K562 (cell line): Measurements from ENCODE around the gene PBX2. TPM values are rescaled to one million over a fixed set of nuclear protein-coding genes. Genes with fewer than 3 reads are reported as not detected.

Experiments
- DNMT1 ChIP-seq: fragments of 450-650 bp; IDR thresholded peaks from 2 replicates; pipeline ENCODE4 v1.6.1; 2016; ENCODE audit warnings: antibody characterized with exemption, mild to moderate bottlenecking
- FOXK1 ChIP-seq: sonication (generic); formaldehyde crosslinking; IDR thresholded peaks from 2 replicates; pipeline ENCODE4 v1.8.0; 2022; ENCODE audit warnings: missing genetic modification reagents, mild to moderate bottlenecking, borderline replicate concordance
- HMG20A ChIP-seq: fragments of 450-650 bp; formaldehyde crosslinking; conservative IDR thresholded peaks from 2 replicates; pipeline ENCODE4 v1.4.0; 2020; ENCODE audit warnings: mild to moderate bottlenecking, mixed read lengths
- HNRNPUL1 ChIP-seq: fragments of 200-400 bp; formaldehyde crosslinking; IDR thresholded peaks from 2 replicates; pipeline ENCODE4 v1.6.1; 2017; ENCODE audit warnings: low read length
- MAZ ChIP-seq, 2 experiments: fragments of 450-650 bp in 1 of 2; sonication (generic) in 1 of 2; formaldehyde crosslinking; IDR thresholded peaks in 1 of 2; conservative IDR thresholded peaks in 1 of 2; 2 replicates each; pipeline versions ENCODE4 v1.4.0 to v1.5.0; 2020; ENCODE audit warnings: mild to moderate bottlenecking in 1 of 2, missing genetic modification reagents in 1 of 2
- MCM7 ChIP-seq, 2 experiments: fragments of 450-650 bp; IDR thresholded peaks; 2 replicates each; pipeline ENCODE4 v1.6.1; 2016 to 2018
- MEIS2 ChIP-seq: fragments of 450-650 bp; IDR thresholded peaks from 2 replicates; pipeline ENCODE4 v1.6.1; 2014; ENCODE audit warnings: mild to moderate bottlenecking; ENCODE audit not compliant: partially characterized antibody
- MIER1 ChIP-seq: fragments of 450-650 bp; IDR thresholded peaks from 2 replicates; pipeline ENCODE4 v1.6.1; 2016; ENCODE audit warnings: antibody characterized with exemption, mild to moderate bottlenecking, low read depth
- NFRKB ChIP-seq: fragments of 450-650 bp; IDR thresholded peaks from 2 replicates; pipeline ENCODE4 v1.6.1; 2016; ENCODE audit warnings: low read depth
- TAF1 ChIP-seq: IDR thresholded peaks from 2 replicates; pipeline ENCODE4 v1.6.1; 2011; ENCODE audit warnings: mild to moderate bottlenecking, low read length, moderate library complexity; ENCODE audit not compliant: insufficient read depth, control insufficient read depth, severe bottlenecking; ENCODE audit errors: extremely low read depth
- TEAD1 ChIP-seq, 2 experiments: fragments of 450-650 bp in 1 of 2; sonication (generic) in 1 of 2; formaldehyde crosslinking; IDR thresholded peaks; 2 replicates each; pipeline versions ENCODE4 v1.4.0 to v1.8.0; 2020 to 2022; ENCODE audit warnings: mild to moderate bottlenecking in 2 of 2, missing genetic modification reagents in 1 of 2
- THRAP3 ChIP-seq: fragments of 450-650 bp; IDR thresholded peaks from 2 replicates; pipeline ENCODE4 v1.6.1; 2016; ENCODE audit warnings: mild to moderate bottlenecking, inconsistent platforms, borderline replicate concordance
- ZKSCAN1 ChIP-seq: fragments of 150-350 bp; IDR thresholded peaks from 2 replicates; pipeline ENCODE4 v1.6.1; 2016; ENCODE audit warnings: low read depth, low read length
- ZNF197 ChIP-seq: fragments of 200-800 bp; sonication (Bioruptor generic); IDR thresholded peaks from 2 replicates; pipeline ENCODE4 v1.6.1; 2016; ENCODE audit warnings: low read depth, missing genetic modification characterization, missing compliant biosample characterization
- ZNF347 ChIP-seq: fragments of 450-650 bp; formaldehyde crosslinking; IDR thresholded peaks from 2 replicates; pipeline ENCODE4 v1.4.0; 2020; ENCODE audit warnings: low read depth, mild to moderate bottlenecking, moderate library complexity
- polyA plus RNA-seq, 8 experiments: library from polyadenylated mRNA; depleted of rRNA in 4 of 8; stranded (reverse) in 5 of 8; unstranded in 3 of 8; fragments of >200 nt; fragmentation: Nextera tagmentation in 2 of 8; fragmentation: Illumina TruSeq in 1 of 8; extraction: Ambion mirVana in 2 of 8; extraction: Trizol in 1 of 8; gene quantifications; 2 replicates each; pipeline versions ENCODE4 v1.2.1 to v1.2.3, GENCODE V29; 2011 to 2014; ENCODE audit warnings: inconsistent platforms in 1 of 8, missing spikeins in 1 of 8
- total RNA-seq, 7 experiments: library from RNA; depleted of rRNA in 6 of 7; stranded (reverse); fragments of >200 nt in 6 of 7; fragmentation: Illumina TruSeq in 2 of 7; extraction: Trizol in 2 of 7; gene quantifications; 2 replicates each; pipeline versions ENCODE4 v1.2.1 to v1.2.3, GENCODE V29; 2011 to 2021; ENCODE audit warnings: low replicate concordance in 1 of 7
- TF ChIP-seq, protein P1 (sequence below): sonication (generic); formaldehyde crosslinking; IDR thresholded peaks from 2 replicates; pipeline ENCODE4 v1.8.0; 2022; ENCODE audit warnings: mild to moderate bottlenecking, missing genetic modification reagents, borderline replicate concordance
- TF ChIP-seq, protein P2 (sequence below): sonication (generic); formaldehyde crosslinking; IDR thresholded peaks from 2 replicates; pipeline ENCODE4 v1.8.0; 2022; ENCODE audit warnings: missing genetic modification reagents, mild to moderate bottlenecking, borderline replicate concordance
- TF ChIP-seq, protein P3 (sequence below): sonication (generic); formaldehyde crosslinking; IDR thresholded peaks from 2 replicates; pipeline ENCODE4 v1.8.0; 2023; ENCODE audit warnings: mild to moderate bottlenecking, missing genetic modification reagents

Gene PBX2
- total and polyA plus RNA-seq, 9 of the 15 experiments (the other 6 are each of a cell fraction or from before 2014, with no cell fraction given), result 1.9 to 134 (median 62.5) TPM

DNA sequence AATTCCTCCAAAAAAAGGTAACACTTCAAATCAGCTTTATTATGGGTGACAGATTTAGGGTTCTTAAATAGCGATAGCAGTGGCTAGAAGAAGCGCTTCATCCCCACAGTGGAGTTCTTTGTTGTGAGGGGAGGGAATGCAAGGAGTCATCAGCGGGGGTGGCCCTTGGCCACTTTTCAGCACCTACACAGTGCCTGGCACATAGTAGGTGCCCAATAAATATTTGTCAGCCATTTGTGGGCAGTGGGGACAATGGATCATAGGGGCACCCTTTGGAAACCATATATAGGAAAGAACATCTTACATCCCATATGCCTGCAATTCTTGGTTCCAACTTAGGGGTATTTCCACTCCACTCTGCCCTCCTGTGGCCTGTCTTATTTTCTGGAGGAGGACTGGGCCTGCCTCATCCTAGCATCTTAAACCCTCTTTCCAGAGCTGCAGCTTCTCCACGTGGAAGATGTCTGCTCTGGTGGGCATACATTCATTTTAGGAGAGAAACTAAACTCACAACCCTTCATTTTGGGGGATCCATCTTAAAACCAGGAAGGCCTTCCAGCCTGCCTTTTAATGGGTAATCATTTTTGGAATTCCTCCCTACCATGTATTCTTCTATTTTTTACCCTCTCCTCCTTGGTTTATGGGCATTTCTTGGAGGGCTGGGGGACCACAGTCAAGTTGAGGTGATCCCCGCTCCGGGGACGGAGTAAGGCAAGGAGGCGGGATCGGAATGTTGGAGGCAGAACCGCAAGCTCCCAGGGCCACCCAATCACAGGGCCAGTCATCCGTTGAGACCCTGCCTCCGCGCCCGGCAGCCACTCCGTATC is 5.0 kb upstream of the PBX2 start (continued):
- TF ChIP-seq, protein P1, sequence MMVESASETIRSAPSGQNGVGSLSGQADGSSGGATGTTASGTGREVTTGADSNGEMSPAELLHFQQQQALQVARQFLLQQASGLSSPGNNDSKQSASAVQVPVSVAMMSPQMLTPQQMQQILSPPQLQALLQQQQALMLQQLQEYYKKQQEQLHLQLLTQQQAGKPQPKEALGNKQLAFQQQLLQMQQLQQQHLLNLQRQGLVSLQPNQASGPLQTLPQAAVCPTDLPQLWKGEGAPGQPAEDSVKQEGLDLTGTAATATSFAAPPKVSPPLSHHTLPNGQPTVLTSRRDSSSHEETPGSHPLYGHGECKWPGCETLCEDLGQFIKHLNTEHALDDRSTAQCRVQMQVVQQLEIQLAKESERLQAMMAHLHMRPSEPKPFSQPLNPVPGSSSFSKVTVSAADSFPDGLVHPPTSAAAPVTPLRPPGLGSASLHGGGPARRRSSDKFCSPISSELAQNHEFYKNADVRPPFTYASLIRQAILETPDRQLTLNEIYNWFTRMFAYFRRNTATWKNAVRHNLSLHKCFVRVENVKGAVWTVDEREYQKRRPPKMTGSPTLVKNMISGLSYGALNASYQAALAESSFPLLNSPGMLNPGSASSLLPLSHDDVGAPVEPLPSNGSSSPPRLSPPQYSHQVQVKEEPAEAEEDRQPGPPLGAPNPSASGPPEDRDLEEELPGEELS (CRISPR knock-in tag), result no peak
- peak; percentile 69; the same call in 1 of the 2 replicates for TF ChIP-seq NFRKB
- no peak for TF ChIP-seq HMG20A
- peak; percentile 84; the same call in 1 of the 2 replicates for TF ChIP-seq HNRNPUL1
- no peak for TF ChIP-seq ZNF347 (CRISPR knock-in tag)
- no peak for TF ChIP-seq ZNF197 (CRISPR knock-in tag)
- TF ChIP-seq, protein P2, sequence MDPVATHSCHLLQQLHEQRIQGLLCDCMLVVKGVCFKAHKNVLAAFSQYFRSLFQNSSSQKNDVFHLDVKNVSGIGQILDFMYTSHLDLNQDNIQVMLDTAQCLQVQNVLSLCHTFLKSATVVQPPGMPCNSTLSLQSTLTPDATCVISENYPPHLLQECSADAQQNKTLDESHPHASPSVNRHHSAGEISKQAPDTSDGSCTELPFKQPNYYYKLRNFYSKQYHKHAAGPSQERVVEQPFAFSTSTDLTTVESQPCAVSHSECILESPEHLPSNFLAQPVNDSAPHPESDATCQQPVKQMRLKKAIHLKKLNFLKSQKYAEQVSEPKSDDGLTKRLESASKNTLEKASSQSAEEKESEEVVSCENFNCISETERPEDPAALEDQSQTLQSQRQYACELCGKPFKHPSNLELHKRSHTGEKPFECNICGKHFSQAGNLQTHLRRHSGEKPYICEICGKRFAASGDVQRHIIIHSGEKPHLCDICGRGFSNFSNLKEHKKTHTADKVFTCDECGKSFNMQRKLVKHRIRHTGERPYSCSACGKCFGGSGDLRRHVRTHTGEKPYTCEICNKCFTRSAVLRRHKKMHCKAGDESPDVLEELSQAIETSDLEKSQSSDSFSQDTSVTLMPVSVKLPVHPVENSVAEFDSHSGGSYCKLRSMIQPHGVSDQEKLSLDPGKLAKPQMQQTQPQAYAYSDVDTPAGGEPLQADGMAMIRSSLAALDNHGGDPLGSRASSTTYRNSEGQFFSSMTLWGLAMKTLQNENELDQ (CRISPR knock-in tag), result 0 out of 2 replicates have a peak, but pooled peaks have one; percentile 29
- no peak for TF ChIP-seq MCM7 (IDR thresholded peaks at IDR 0.05)
- TF ChIP-seq, protein P3, sequence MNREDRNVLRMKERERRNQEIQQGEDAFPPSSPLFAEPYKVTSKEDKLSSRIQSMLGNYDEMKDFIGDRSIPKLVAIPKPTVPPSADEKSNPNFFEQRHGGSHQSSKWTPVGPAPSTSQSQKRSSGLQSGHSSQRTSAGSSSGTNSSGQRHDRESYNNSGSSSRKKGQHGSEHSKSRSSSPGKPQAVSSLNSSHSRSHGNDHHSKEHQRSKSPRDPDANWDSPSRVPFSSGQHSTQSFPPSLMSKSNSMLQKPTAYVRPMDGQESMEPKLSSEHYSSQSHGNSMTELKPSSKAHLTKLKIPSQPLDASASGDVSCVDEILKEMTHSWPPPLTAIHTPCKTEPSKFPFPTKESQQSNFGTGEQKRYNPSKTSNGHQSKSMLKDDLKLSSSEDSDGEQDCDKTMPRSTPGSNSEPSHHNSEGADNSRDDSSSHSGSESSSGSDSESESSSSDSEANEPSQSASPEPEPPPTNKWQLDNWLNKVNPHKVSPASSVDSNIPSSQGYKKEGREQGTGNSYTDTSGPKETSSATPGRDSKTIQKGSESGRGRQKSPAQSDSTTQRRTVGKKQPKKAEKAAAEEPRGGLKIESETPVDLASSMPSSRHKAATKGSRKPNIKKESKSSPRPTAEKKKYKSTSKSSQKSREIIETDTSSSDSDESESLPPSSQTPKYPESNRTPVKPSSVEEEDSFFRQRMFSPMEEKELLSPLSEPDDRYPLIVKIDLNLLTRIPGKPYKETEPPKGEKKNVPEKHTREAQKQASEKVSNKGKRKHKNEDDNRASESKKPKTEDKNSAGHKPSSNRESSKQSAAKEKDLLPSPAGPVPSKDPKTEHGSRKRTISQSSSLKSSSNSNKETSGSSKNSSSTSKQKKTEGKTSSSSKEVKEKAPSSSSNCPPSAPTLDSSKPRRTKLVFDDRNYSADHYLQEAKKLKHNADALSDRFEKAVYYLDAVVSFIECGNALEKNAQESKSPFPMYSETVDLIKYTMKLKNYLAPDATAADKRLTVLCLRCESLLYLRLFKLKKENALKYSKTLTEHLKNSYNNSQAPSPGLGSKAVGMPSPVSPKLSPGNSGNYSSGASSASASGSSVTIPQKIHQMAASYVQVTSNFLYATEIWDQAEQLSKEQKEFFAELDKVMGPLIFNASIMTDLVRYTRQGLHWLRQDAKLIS (CRISPR knock-in tag), result peak; percentile 7; the same call in 1 of the 2 replicates
- TF ChIP-seq DNMT1, result peak; percentile 96
- TF ChIP-seq FOXK1 (CRISPR knock-in tag), result 0 out of 2 replicates have a peak, but pooled peaks have one; percentile 67
- TF ChIP-seq MIER1, result 0 out of 2 replicates have a peak, but pooled peaks have one; percentile 39
- TF ChIP-seq MAZ (CRISPR knock-in tag; conservative IDR thresholded peaks at IDR 0.05 in 1 of 2, IDR thresholded peaks at IDR 0.05 in 1 of 2), result no peak
- peak; percentile 52; the same call in 1 of the 2 replicates for TF ChIP-seq THRAP3
- peak; percentile 11 for TF ChIP-seq MEIS2
- peak; percentile 45 for TF ChIP-seq TAF1
- TF ChIP-seq ZKSCAN1, result peak; percentile 90
- peak; percentile 90 to 91 for TF ChIP-seq TEAD1 (CRISPR knock-in tag; IDR thresholded peaks at IDR 0.05)
